Endodermal cell (in vitro differentiated cells): ENCODE measurements around the gene IFT122. TPM values are rescaled to one million over a fixed set of nuclear protein-coding genes. Genes with fewer than 3 reads are reported as not detected.

Source experiments
- DNase-seq: peaks from one replicate; pipeline ENCODE4 v3.0.0-alpha.2; 2017
- H3K27ac ChIP-seq: 2 replicates; pipeline ENCODE4 v1.5.1; 2013; ENCODE audit warnings: mild to moderate bottlenecking, low read depth, low read length, moderate library complexity
- H3K27me3 ChIP-seq: 2 replicates; pipeline ENCODE4 v1.6.1; 2013; ENCODE audit warnings: mild to moderate bottlenecking, low read length, moderate library complexity; ENCODE audit not compliant: insufficient read depth, control insufficient read depth, poor library complexity, severe bottlenecking
- H3K36me3 ChIP-seq: 2 replicates; pipeline ENCODE4 v1.7.0; 2013; ENCODE audit warnings: mild to moderate bottlenecking, low read length, moderate library complexity; ENCODE audit not compliant: control insufficient read depth, insufficient read depth
- H3K4me1 ChIP-seq: one replicate; pipeline ENCODE4 v1.7.0; 2013; ENCODE audit warnings: low read length; ENCODE audit not compliant: control insufficient read depth, insufficient read depth
- H3K4me3 ChIP-seq: 2 replicates; pipeline ENCODE4 v1.5.1; 2013; ENCODE audit warnings: mild to moderate bottlenecking, low read length, moderate library complexity
- H3K9ac ChIP-seq: 2 replicates; pipeline ENCODE4 v1.6.1; 2013; ENCODE audit warnings: mild to moderate bottlenecking, low read length, moderate library complexity; ENCODE audit not compliant: poor library complexity, severe bottlenecking; ENCODE audit errors: extremely low read depth
- H3K9me3 ChIP-seq: 2 replicates; pipeline ENCODE4 v1.6.1; 2013; ENCODE audit warnings: mild to moderate bottlenecking, low read length, moderate library complexity; ENCODE audit not compliant: control insufficient read depth
- H3K27ac Mint-ChIP-seq: 2 replicates; pipeline ENCODE4 v1.8.0; 2020; ENCODE audit warnings: mixed read lengths
- H3K27me3 Mint-ChIP-seq: 2 replicates; pipeline ENCODE4 v1.8.0; 2021; ENCODE audit warnings: mild to moderate bottlenecking, mixed read lengths; ENCODE audit not compliant: insufficient read depth
- H3K36me3 Mint-ChIP-seq: 2 replicates; pipeline ENCODE4 v1.8.0; 2020; ENCODE audit warnings: low read depth, mixed read lengths
- H3K4me1 Mint-ChIP-seq: 2 replicates; pipeline ENCODE4 v1.8.0; 2020; ENCODE audit warnings: mixed read lengths
- H3K4me3 Mint-ChIP-seq: 2 replicates; pipeline ENCODE4 v1.8.0; 2020; ENCODE audit warnings: mild to moderate bottlenecking, moderate library complexity, mixed read lengths
- H3K9me3 Mint-ChIP-seq: 2 replicates; pipeline ENCODE4 v1.8.0; 2020; ENCODE audit warnings: mild to moderate bottlenecking, mixed read lengths
- CTCF ChIP-seq: fragments of 200-600 bp; sonication (generic); conservative IDR thresholded peaks from 2 replicates; pipeline ENCODE4 v1.5.0; 2021; ENCODE audit warnings: antibody characterized with exemption, mild to moderate bottlenecking
- WGBS, 2 experiments: methylation state at CpG; one replicate each; pipeline versions ENCODE4 v1.1.5 to v1.1.7; 2013; ENCODE audit warnings: missing lambda C conversion rate in 2 of 2, mixed read lengths in 1 of 2; ENCODE audit not compliant: insufficient coverage in 1 of 2, insufficient read length in 1 of 2; 5-methylcytosine and 5-hydroxymethylcytosine counted together
- total RNA-seq, 2 donors: library from RNA; stranded (reverse); fragmentation: NEBNext Ultra II Directional in 1 of 2; extraction: Animal tissue kit (Norgen Biotek cat#: 25700) in 1 of 2; gene quantifications; 2 replicates in 1 of 2; 3 replicates in 1 of 2; pipeline ENCODE4 v1.2.1, GENCODE V29; 2021

Gene IFT122
- total RNA-seq, 2 donors from 2014 or later = 36.0 to 46.6 TPM

GRCh38 chr3:129462361-129462968, 22.4 kb downstream of the IFT122 start:
- Histone ChIP-seq H3K36me3 (peaks cover 15% of the 10 kb centered on the region), H3K4me1 (peaks cover 5% of the 10 kb centered on the region), H3K27me3 (no peaks in the 10 kb centered on the region), H3K9me3 (no peaks in the 10 kb centered on the region), H3K4me3 (no peak overlapping the region), H3K9ac (no peak overlapping the region), H3K27ac (no peak overlapping the region)
- Mint-ChIP-seq H3K4me1 (peaks cover 11% of the 10 kb centered on the region), H3K27ac (no peak overlapping the region), H3K9me3 (no peaks in the 10 kb centered on the region), H3K27me3 (no peaks in the 10 kb centered on the region), H3K36me3 (peaks cover 27% of the 10 kb centered on the region), H3K4me3 (no peak overlapping the region)
- TF ChIP-seq CTCF = no peak
- DNase-seq = no peak
- WGBS, 2 experiments = 94 to 95% methylated on average over 3 of the region's 3 CpGs

- Mint-ChIP-seq H3K4me1 (peaks cover 14% of the 10 kb centered on the region), H3K27ac (no peak overlapping the region), H3K36me3 (peaks cover 27% of the 10 kb centered on the region), H3K4me3 (no peak overlapping the region), H3K9me3 (no peaks in the 10 kb centered on the region), H3K27me3 (no peaks in the 10 kb centered on the region)
- no peak for DNase-seq
- H3K4me1 ChIP-seq = peaks cover 5% of the 10 kb centered on the region
- no peak overlapping the region for H3K9ac ChIP-seq
- H3K4me3 ChIP-seq = no peak overlapping the region
- H3K27ac ChIP-seq = no peak overlapping the region
- WGBS, 2 experiments = 96% methylated on average over 3 of the region's 3 CpGs; no CpG with 5 or more reads in 1 of the 2 experiments
- TF ChIP-seq CTCF = no peak
- no peaks in the 10 kb centered on the region for H3K9me3 ChIP-seq
- H3K36me3 ChIP-seq = peaks cover 15% of the 10 kb centered on the region
- no peaks in the 10 kb centered on the region for H3K27me3 ChIP-seq
Measured at GRCh38 chr3:129463094-129463493, 23.1 kb downstream of the IFT122 start.

- H3K9me3 ChIP-seq = no peaks in the 10 kb centered on the region
- Mint-ChIP-seq H3K4me3 (no peak overlapping the region), H3K4me1 (peaks cover 10% of the 10 kb centered on the region), H3K27me3 (no peaks in the 10 kb centered on the region), H3K9me3 (no peaks in the 10 kb centered on the region), H3K27ac (no peak overlapping the region), H3K36me3 (peaks cover 25% of the 10 kb centered on the region)
- 82 to 90% methylated on average over 3 to 4 of the region's 4 CpGs for WGBS, 2 experiments
- H3K4me1 ChIP-seq = peaks cover 5% of the 10 kb centered on the region
- TF ChIP-seq CTCF = no peak
- no peaks in the 10 kb centered on the region for H3K27me3 ChIP-seq
- no peak overlapping the region for H3K27ac ChIP-seq
- no peak overlapping the region for H3K9ac ChIP-seq
- no peak overlapping the region for H3K4me3 ChIP-seq
- H3K36me3 ChIP-seq = peaks cover 15% of the 10 kb centered on the region
- DNase-seq = no peak
Measured at GRCh38 chr3:129463716-129464115, 23.7 kb downstream of the IFT122 start.
